GM18499 (cell line): ENCODE data around the gene TOR4A.

Experiments used
- ATAC-seq: cut with Tn5 transposase; IDR thresholded peaks from one replicate; pipeline ENCODE4 v1.9.1; 2021; ENCODE audit warnings: moderate number of reproducible peaks; ENCODE audit not compliant: insufficient read depth, unreplicated experiment

Gene TOR4A

GRCh38 chr9:137304383-137305059 lies 27.0 kb downstream of the TOR4A start:
- no peak for ATAC-seq

GRCh38 chr9:137305060-137305797 lies 27.7 kb downstream of the TOR4A start:
- no peak for ATAC-seq

DNA sequence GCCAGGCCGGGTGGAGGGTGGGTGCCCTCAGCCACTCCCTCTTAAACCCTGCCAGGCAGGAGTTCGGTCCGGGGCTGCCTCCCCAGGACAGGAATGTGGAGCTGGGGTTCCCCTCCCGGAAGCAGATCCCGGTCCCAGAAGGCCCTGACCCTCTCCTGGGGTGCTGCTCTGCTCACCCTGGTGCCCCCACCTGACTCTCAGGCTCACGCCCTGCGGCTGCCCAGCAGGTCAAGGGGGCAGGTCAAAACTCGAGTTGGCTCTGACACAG lies 28.2 kb downstream of the TOR4A start:
- ATAC-seq = no peak

- ATAC-seq = no peak
Observed at GRCh38 chr9:137306066-137306849, 28.7 kb downstream of the TOR4A start.

DNA sequence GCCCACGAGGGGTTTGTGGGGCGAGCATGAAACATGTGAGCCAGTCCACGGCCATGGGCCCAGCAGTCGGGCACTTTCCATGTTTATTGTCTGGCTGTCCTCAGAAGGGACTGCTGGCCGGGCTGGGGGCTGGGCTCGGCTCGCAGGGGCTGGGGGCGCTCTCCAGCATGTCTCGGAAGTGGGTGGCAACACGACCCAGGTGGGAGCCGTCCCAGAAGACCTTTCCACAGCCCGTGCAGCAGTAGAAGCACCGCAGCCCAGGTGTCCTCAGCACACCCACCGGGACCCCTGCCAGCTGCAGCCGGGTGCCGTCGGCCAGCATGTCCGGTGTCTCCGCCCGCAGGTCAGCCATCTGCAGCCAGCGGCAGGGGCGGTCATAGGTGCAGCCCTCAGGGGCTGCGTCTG lies 29.3 kb downstream of the TOR4A start:
- ATAC-seq = no peak

- no peak for ATAC-seq
Observed at GRCh38 chr9:137307255-137308056, 29.9 kb downstream of the TOR4A start.

- no peak for ATAC-seq
Observed at GRCh38 chr9:137308057-137308619, 30.6 kb downstream of the TOR4A start.

GRCh38 chr9:137309368-137310188 lies 32.1 kb downstream of the TOR4A start:
- ATAC-seq = no peak

GRCh38 chr9:137310189-137311052 lies 32.9 kb downstream of the TOR4A start:
- no peak for ATAC-seq

GRCh38 chr9:137311171-137311985 lies 33.9 kb downstream of the TOR4A start:
- no peak for ATAC-seq

DNA sequence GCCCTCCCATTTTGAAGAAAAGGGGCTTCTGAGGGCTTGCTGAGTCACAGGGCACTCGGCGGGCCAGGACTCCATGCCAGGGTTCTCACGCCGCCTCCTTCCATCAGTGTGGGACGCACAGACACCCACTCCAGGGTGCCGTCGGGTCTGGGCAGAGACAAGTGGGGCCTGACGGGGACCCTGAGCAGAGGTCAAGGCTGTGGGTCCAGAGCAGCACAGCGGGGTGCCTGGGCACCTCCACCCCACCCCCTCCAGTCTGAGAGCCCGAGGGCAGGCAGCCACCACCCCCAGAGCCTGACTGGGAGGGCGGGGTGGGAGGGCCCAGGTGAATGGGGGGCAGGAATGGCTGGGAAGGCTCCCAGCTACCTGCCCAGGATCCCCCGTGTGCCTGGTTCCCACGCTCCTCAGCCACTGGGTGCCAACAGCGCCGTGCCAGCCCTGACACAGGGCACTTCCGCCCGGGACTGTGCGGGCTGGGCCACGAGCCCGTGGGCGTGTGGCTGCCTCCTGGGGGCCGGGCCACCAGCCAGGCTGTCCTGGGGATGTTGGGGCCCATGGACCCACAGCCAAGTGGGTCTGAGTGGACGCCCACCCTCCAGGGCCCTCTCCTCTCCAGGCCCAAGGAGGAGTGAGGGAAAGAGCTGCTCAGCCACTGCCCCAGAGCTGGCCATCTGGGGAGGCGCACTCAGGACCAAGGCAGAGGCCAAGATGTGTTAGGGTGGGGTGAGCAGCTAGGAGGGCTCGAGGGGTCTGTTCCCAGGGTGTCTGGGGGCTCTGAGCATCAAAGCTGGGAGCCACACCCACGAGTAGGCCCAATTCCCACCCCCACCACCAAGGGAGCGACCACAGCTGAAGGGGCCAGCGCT lies 34.7 kb downstream of the TOR4A start:
- no peak for ATAC-seq

DNA sequence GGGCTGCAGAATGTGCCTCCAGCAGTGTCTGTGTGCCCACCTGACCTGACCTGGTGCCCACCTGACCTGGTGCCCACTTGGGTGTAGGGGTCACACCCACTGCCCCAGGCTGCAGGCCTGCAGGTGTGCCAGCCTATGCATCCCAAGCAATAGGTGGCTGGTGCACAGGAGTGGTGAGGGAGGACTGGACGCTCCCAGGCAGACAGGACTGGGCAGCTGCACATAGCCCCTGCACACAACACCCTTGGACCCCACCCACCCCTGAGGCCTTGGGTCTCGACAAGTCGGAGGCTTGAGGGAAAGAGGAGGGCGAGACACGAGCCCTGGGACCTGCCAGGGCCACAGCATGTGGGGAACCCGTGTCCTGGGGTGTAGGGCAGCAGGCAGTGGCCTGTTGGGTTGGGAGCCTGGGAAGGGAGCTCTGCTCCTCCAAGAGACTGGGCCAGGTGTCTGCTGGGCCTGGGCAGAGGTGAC lies 35.4 kb downstream of the TOR4A start:
- ATAC-seq = no peak

DNA sequence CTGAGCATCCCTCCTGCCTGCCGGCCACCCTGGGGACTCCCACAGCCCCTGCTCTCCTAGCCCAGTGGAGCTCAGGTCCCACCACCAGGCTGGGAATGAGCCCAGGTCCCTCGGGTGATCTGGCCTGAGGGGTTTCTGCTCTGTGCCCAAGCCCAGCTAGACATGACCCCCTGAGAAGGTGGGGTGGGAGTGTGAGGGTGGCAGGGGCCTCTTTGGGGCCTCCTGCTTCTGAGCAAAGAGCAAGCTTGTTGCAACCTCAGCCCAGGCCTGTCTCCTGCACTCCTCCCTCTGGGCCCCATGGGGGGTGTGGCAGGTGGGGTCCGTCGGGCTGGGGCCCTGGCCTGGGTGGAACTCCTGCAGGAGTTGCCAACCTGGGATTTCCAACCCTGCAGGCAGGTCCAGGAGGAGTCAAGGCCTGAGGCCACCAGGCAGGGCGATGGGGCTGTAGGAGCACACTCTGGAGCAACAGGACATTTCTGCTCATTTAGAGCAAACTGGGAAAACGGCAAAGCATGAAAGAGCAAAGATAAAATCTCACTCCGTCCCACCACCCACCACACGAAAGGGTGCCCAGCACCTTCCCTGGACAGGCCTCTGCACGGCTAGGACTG lies 35.9 kb downstream of the TOR4A start:
- no peak for ATAC-seq

GRCh38 chr9:137313956-137314560 lies 36.5 kb downstream of the TOR4A start:
- no peak for ATAC-seq

- no peak for ATAC-seq
Observed at GRCh38 chr9:137314561-137315560, 37.3 kb downstream of the TOR4A start.
